H1 (cell line): ENCODE measurements around the gene SYN1. TPM values are rescaled to one million over a fixed set of nuclear protein-coding genes. Genes with fewer than 3 reads are reported as not detected.

Experiments
- SIN3A ChIP-seq, 2 experiments: IDR thresholded peaks in 1 of 2; conservative IDR thresholded peaks in 1 of 2; 2 replicates each; pipeline ENCODE4 v1.6.1; 2011 to 2012; ENCODE audit warnings: low read length in 2 of 2, improper control_type of control experiment in 1 of 2, low read depth in 1 of 2, mild to moderate bottlenecking in 1 of 2
- polyA plus RNA-seq, 7 experiments: library from polyadenylated mRNA; depleted of rRNA in 3 of 7; stranded (reverse) in 5 of 7; unstranded in 2 of 7; fragments of >200 nt in 5 of 7; fragments of 200-250 nt in 2 of 7; gene quantifications; 1 replicate in 5 of 7; 2 replicates in 1 of 7; 4 replicates in 1 of 7; pipeline versions ENCODE4 v1.2.1 to v1.2.3, GENCODE V29; 2011 to 2013; ENCODE audit warnings: missing spikeins in 2 of 7, mixed read lengths in 2 of 7
- total RNA-seq: library from RNA; stranded (reverse); fragmentation: NEBNext Ultra II Directional; extraction: Animal tissue kit (Norgen Biotek cat#: 25700); gene quantifications from 2 replicates; pipeline ENCODE4 v1.2.1, GENCODE V29; 2021

SYN1 gene
- total and polyA plus RNA-seq, 2 of the 8 experiments (the other 6 are each of a cell fraction or from before 2014, with no cell fraction given), result 2.1 to 14.1 TPM

DNA sequence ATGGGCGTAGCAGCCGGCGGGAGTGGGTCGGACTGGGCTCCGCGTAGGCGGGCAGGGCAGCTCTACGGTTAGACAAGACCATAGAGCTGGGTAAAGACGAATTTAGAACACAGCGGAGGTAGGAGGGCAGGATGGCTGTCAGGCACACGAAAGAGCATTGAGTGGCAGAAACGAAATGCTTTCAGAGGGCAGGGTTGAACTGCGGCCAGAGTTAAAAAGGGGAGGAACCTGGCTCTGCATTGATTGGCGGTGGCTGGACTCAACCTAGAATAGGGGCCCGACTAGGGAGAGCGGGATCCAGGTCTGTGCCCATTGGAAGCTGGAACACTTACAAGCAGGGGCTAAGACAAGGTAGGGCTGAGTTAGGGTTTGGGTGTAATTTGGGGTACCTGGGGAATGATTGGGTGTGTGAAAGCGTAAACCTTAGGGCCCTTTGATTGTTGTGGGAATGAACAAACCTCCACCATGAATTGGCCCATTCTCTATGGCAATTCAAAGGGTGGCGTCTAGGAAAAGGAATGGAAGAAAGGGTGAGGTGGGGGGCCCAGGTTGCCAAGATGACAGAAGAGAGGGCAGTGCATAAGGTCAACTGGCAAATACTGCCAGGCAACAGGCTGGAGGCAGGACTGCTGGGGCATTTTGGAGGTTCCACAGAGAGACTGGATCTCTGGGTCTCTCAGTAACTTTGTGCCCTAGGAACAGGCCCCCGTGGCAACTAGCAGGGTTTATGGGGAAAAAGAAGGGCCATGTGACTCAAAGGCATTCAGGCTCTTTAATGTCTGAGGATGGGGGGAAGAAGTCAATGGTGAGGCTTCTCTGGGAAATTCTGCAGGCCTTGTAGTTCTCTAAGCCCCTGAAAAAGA lies 31.6 kb upstream of the SYN1 start (continued):
- peak in 1 of 2 experiments; percentile 46; a peak in 1 of 4 replicates for TF ChIP-seq SIN3A (conservative IDR thresholded peaks at IDR 0.05 in 1 of 2, IDR thresholded peaks at IDR 0.05 in 1 of 2; ENCODE audit: low read depth in 1 of 2, low read length in 2 of 2)
